ENCODE results near the gene PEAK1.
A peak's percentile ranks its signal among the peaks of the same experiment; 100 is the strongest.

Gene PEAK1

GRCh38 chr15:77120576-77120975, 299.3 kb downstream of the PEAK1 start:
- no peak for DNase-seq

- no peak for DNase-seq
Observed at GRCh38 chr15:77119446-77119845, 300.5 kb downstream of the PEAK1 start.

- peak; percentile 36 for DNase-seq
Observed at GRCh38 chr15:77118882-77119321, 301.0 kb downstream of the PEAK1 start.

- no peak for DNase-seq
Observed at GRCh38 chr15:77115179-77115578, 304.7 kb downstream of the PEAK1 start.

GRCh38 chr15:77112838-77113504, 306.9 kb downstream of the PEAK1 start:
- no peak for DNase-seq

GRCh38 chr15:77111789-77112188, 308.1 kb downstream of the PEAK1 start:
- DNase-seq, result no peak

- peak; percentile 7 for DNase-seq
Observed at GRCh38 chr15:77107531-77108355, 312.2 kb downstream of the PEAK1 start.

GRCh38 chr15:77107068-77107467, 312.8 kb downstream of the PEAK1 start:
- DNase-seq, result no peak

- DNase-seq, result no peak
Observed at GRCh38 chr15:77104155-77104554, 315.7 kb downstream of the PEAK1 start.

- no peak for DNase-seq
Observed at GRCh38 chr15:77099741-77100463, 320.0 kb downstream of the PEAK1 start.

- DNase-seq, result no peak
Observed at GRCh38 chr15:77098572-77098971, 321.3 kb downstream of the PEAK1 start.

- DNase-seq, result no peak
Observed at GRCh38 chr15:77097921-77098320, 322.0 kb downstream of the PEAK1 start.

- DNase-seq, result no peak
Observed at GRCh38 chr15:77097248-77097721, 322.6 kb downstream of the PEAK1 start.

GRCh38 chr15:77096541-77096940, 323.4 kb downstream of the PEAK1 start:
- no peak for DNase-seq

GRCh38 chr15:77096138-77096537, 323.8 kb downstream of the PEAK1 start:
- DNase-seq, result no peak

GRCh38 chr15:77094397-77095030, 325.4 kb downstream of the PEAK1 start:
- DNase-seq, result no peak

GRCh38 chr15:77093436-77093835, 326.5 kb downstream of the PEAK1 start:
- DNase-seq, result no peak

GRCh38 chr15:77091097-77091496, 328.8 kb downstream of the PEAK1 start:
- DNase-seq, result no peak

- DNase-seq, result no peak
Observed at GRCh38 chr15:77087213-77087612, 332.7 kb downstream of the PEAK1 start.

- DNase-seq, result no peak
Observed at GRCh38 chr15:77085297-77085696, 334.6 kb downstream of the PEAK1 start.

GRCh38 chr15:77084436-77084835, 335.5 kb downstream of the PEAK1 start:
- DNase-seq, result no peak

- DNase-seq, result no peak
Observed at GRCh38 chr15:77083381-77084160, 336.3 kb downstream of the PEAK1 start.
